GM19324 (cell line): ENCODE data around the gene SUGCT.

Experiments used
- ATAC-seq: cut with Tn5 transposase; IDR thresholded peaks from one replicate; pipeline ENCODE4 v1.9.1; 2021; ENCODE audit warnings: mild to moderate bottlenecking, moderate library complexity; ENCODE audit not compliant: unreplicated experiment, low FRiP score

SUGCT gene

DNA sequence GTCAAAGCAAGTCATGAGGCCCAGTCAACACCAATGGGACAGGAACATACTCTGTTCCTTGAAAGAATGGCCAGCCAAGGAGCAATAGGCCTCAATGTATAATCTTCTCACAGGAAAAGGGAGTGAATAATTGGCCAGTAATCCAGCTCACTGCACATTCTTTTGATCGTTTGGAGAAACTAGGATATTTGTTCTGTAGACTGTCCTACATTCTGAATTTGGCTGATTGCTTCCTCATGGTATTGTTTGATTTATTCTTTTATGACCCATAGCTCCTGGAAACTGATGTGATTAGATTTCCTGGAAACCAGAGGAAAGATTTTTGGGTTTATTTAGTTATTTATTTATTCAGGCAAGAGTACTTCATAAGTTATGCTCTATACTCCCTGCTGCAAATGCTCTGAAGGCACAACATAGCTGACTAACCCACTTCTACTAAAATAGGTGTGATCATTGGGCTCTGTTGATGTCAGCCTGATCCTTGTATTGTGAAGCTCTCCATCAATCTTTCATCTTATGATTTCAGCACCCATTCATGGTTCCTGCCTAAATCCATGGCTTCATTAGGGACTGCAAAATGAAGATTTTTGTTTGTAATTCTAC is 745.2 kb downstream of the SUGCT start:
- no peak for ATAC-seq

DNA sequence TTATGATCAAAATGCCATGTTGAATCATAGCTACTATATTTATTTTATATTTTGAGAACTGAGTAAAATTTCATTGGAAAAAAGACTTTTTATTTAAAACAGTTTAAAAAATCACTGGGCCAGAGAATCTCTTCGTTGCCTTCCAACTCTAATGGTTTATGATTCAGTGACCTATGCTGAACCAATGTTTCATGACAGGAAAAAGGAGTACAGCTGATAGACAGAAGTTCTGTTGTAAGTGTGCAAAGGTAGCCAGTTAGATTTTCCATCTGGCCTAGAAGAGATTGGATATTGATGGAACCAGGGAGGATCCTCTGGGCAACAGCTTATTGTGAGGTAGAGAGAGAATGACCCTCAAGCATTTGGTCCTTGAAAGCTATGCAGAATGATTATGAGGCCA is 745.8 kb downstream of the SUGCT start:
- ATAC-seq: no peak

DNA sequence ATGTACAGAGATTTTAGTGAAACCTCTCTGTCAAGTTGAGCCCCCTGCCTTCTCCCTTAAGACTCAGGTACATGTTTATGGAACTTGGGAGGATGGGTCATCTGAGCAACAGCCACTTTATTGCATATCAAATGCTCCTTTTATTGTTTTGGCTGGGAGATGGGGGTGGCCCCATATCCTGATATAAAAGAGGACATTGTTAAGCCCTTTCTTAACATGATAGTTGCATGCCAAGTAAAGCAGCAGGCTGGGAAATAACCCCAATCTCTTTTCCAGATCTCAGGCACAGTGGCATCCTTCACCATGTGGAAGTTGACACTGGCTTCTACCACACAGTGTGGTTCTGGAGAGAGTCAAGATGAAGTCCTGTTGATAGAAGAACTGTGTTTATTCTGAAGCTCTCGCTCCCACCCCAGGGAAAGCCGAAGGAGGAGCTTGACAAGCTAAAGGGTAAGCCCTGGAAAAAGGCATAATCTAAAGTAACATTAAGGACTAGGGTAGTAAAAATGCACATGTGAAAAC is 746.7 kb downstream of the SUGCT start:
- ATAC-seq: no peak

GRCh38 chr7:40882071-40882658 is 747.4 kb downstream of the SUGCT start:
- ATAC-seq: no peak

- no peak for ATAC-seq
Observed at GRCh38 chr7:40883826-40884225, 749.0 kb downstream of the SUGCT start.

DNA sequence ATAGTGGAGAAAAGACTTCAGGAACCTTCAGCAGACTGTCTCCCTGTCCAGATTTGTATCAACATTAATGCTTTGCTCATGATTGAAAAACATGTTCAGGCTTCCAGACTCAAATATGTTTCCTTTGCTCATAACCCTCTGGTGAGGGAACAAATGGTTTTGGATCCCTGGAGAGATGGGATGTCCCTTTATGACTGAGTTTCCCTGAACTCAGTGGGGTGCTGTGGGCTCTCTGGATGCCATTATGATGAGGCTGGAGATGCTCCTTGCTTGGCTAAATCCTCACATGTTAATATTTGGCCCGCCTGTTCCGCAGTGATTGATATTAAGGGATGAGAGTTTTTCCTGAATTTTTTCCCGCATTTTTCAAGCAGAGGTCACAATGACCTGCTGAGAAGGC is 749.4 kb downstream of the SUGCT start:
- no peak for ATAC-seq

- no peak for ATAC-seq
Observed at GRCh38 chr7:40885503-40885902, 750.7 kb downstream of the SUGCT start.

DNA sequence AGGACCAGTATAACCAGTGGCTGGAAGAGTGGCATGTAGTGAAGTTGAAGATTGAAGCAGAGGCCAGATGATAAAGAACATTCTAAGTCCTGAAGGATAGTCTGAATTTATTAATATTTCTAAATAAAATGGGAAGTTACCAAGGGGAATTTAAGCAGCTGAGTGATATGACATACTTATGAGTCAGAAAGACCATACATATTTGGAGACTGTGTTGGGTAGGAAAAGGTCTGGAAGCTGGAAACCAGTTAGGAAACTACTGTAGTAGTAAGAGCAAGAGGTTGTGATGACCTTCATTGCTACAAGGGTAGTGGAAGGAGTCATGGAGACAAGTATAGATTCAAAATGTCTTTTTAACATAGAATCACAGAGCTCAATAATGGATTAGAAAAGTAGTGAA is 752.3 kb downstream of the SUGCT start:
- no peak for ATAC-seq

GRCh38 chr7:40888499-40888898 is 753.7 kb downstream of the SUGCT start:
- no peak for ATAC-seq

- no peak for ATAC-seq
Observed at GRCh38 chr7:40889099-40889498, 754.3 kb downstream of the SUGCT start.

GRCh38 chr7:40889539-40889938 is 754.7 kb downstream of the SUGCT start:
- no peak for ATAC-seq

DNA sequence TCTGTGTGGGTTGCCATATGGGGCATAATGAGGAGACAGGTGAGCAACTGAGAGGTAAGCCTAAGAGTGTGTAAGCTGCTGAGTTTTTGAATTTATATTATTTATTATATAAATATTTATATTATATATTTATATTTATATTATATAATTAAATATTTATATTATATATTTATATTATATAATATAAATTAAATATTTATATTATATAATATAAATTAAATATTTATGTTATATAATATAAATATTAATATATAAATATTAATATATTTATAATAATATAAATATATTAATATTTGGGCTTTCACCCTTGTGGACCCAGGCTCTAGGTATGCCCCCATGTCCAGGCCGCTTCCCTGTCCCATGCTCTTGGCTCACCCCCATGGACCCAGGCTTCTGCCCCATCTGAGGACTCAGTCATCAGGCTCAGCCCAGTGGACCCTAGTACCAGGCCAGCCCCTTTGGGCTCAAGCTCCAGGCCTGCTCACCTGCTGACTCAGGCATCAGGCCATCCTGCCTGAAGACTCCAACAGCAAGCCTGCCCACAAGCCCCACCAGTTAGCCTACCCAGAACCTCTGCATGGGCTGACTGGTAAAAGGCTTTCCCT is 755.4 kb downstream of the SUGCT start:
- no peak for ATAC-seq

DNA sequence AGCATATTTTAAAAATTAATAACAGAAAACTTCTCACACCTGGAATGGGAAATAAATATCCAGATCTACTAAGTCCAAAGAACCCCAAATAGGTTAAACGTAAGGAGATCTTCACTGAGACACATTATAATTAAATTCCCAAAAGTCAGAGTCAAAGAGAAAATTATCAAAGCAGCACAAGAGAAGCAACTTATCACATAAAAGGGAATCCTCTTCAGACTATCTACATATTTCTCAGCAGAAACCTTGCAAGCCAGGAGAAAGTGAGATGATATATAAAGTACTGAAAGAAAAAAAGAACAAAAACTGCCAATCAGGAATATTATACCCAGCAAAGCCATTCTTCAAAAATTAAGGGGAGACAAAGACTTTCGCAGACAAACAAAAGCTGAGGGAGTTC is 756.4 kb downstream of the SUGCT start:
- no peak for ATAC-seq

DNA sequence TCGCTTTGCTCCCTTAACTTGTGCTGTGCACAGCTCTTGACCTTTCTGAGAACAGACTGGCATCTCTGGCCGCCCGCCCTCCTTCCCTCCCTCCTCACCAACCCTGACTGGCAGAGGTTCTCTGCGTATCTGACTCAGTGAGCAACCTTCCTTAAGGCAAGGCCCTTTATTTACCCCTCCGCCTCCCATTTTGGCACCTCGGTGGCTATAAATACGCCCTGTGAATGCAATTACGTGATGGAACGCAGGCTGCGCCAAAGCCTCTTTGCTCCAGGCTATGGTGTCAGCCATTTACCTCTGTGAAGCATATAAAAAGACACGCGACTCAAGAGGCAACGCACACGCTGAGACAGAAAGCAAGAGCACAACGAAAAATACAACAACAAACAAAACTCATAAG is 764.3 kb downstream of the SUGCT start:
- ATAC-seq: no peak

GRCh38 chr7:40899636-40900507 is 765.1 kb downstream of the SUGCT start:
- ATAC-seq: no peak

DNA sequence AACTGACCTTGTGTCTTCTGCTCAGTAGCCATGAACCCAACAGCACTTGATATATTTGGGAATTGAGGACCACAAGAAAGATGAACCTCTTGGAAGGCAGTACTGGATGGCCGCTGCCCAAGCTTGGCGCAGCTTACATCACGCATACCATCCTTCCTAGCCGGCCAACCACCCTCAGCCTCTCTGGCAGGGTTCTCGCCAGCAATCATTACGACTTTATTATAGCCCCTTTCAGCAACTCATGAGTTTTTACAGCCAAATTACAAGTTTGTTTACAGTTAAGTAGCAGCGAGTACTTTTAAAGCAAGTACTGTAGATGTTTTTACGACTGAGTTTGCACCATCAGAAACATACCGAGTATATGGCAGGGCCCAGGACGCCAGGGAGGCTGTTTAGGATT is 769.1 kb downstream of the SUGCT start:
- ATAC-seq: no peak

GRCh38 chr7:40907286-40907685 is 772.5 kb downstream of the SUGCT start:
- no peak for ATAC-seq

DNA sequence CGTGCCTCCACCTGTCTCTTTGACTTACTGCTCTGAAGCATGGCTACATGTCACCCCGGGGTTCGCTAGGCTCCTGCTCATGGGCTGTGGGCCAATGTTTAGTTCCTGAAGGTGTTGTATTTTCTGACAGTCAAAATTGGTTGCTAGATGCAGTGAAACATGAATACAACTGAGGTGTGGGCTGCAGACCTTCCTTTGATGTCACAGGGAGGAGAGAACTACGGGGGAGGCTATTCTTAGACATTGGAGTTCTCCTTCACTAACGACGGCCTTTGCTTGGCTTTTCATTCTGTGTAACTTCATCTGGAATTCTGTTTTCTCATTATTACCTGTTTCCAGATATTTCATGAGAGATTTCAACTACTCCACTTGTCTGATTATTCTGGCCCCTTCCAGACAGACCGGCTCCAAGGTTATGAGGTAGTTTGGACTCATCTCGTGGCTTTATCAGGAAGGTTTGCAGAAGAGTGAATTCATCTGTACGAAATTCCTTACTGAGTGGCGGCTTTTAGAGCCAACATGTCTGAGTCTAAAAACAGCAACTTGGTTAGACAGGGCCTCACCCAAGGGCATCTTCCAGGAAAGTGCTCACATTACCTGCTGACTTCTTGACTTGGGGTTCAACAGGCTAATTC is 774.7 kb downstream of the SUGCT start:
- ATAC-seq: no peak
